MM.1S (cell line): ENCODE data around the gene COL2A1.

Experiments
- DNase-seq: peaks from one replicate; pipeline ENCODE4 v3.0.0-alpha.2; 2015
- H2AFZ ChIP-seq: fragments of 300-600 bp; sonication (generic); 2 replicates; pipeline ENCODE4 v1.6.0; 2016; ENCODE audit warnings: antibody characterized with exemption, low read length
- H3F3A ChIP-seq: fragments of 300-600 bp; sonication (generic); 2 replicates; pipeline ENCODE4 v1.6.1; 2016; ENCODE audit warnings: mild to moderate bottlenecking, antibody characterized with exemption, low read length, moderate library complexity, mixed read lengths; ENCODE audit not compliant: insufficient read depth
- H3K27ac ChIP-seq: fragments of 300-600 bp; sonication (generic); 2 replicates; pipeline ENCODE4 v1.5.1; 2016; ENCODE audit warnings: mild to moderate bottlenecking, low read length
- H3K27me3 ChIP-seq: fragments of 300-600 bp; sonication (generic); replicated peaks from 2 replicates; pipeline ENCODE4 v1.6.0; 2016; ENCODE audit warnings: low read length; ENCODE audit not compliant: insufficient read depth
- H3K36me3 ChIP-seq: fragments of 300-600 bp; sonication (generic); replicated peaks from 2 replicates; pipeline ENCODE4 v1.6.1; 2016; ENCODE audit warnings: mild to moderate bottlenecking, low read length, mixed read lengths; ENCODE audit not compliant: insufficient read depth
- H3K4me1 ChIP-seq: fragments of 300-600 bp; sonication (generic); 2 replicates; pipeline ENCODE4 v1.6.1; 2016; ENCODE audit warnings: low read length, mixed read lengths
- H3K4me2 ChIP-seq: fragments of 300-600 bp; sonication (generic); 2 replicates; pipeline ENCODE4 v1.6.0; 2016; ENCODE audit warnings: low read depth, low read length
- H3K4me3 ChIP-seq: fragments of 300-600 bp; sonication (generic); 2 replicates; pipeline ENCODE4 v1.5.1; 2016; ENCODE audit warnings: low read length, mixed read lengths
- H3K79me2 ChIP-seq: fragments of 300-600 bp; sonication (generic); 2 replicates; pipeline ENCODE4 v1.6.1; 2016; ENCODE audit warnings: mixed run types, low read length, mixed read lengths
- H3K9ac ChIP-seq: fragments of 300-600 bp; sonication (generic); 2 replicates; pipeline ENCODE4 v1.6.1; 2016; ENCODE audit warnings: low read length, mixed read lengths
- H3K9me2 ChIP-seq: fragments of 300-600 bp; sonication (generic); replicated peaks from 2 replicates; pipeline ENCODE4 v1.6.1; 2016; ENCODE audit warnings: mild to moderate bottlenecking, low read length, mixed read lengths; ENCODE audit not compliant: insufficient read depth
- H3K9me3 ChIP-seq: fragments of 300-600 bp; sonication (generic); replicated peaks from 2 replicates; pipeline ENCODE4 v1.6.1; 2016; ENCODE audit warnings: mild to moderate bottlenecking, low read length, mixed read lengths; ENCODE audit not compliant: insufficient read depth
- H4K20me1 ChIP-seq: fragments of 300-600 bp; sonication (generic); 2 replicates; pipeline ENCODE4 v1.6.1; 2016; ENCODE audit warnings: mild to moderate bottlenecking, low read length, moderate library complexity, mixed read lengths; ENCODE audit not compliant: insufficient read depth
- CTCF ChIP-seq: fragments of 300-600 bp; sonication (generic); IDR thresholded peaks from 2 replicates; pipeline ENCODE4 v1.5.1; 2016; ENCODE audit warnings: antibody characterized with exemption, low read length, mixed read lengths
- EZH2 ChIP-seq: fragments of 300-600 bp; sonication (generic); optimal IDR thresholded peaks from 2 replicates; pipeline ENCODE3; 2017; ENCODE audit warnings: low read depth, mild to moderate bottlenecking, antibody characterized with exemption, low read length, mixed read lengths
- EZH2phosphoT487 ChIP-seq: fragments of 300-600 bp; sonication (generic); IDR thresholded peaks from 2 replicates; pipeline ENCODE4 v1.6.1; 2018; ENCODE audit warnings: antibody characterized with exemption, low read length

Gene COL2A1

GRCh38 chr12:48031135-48031960, 27.1 kb upstream of the COL2A1 start:
- Histone ChIP-seq H3K9me3 (no peaks in the 10 kb centered on the region), H4K20me1 (no peaks in the 10 kb centered on the region), H3K79me2 (no peaks in the 10 kb centered on the region), H3K9me2 (no peaks in the 10 kb centered on the region), H3K4me3 (no peak overlapping the region), H2AFZ (no peak overlapping the region), H3K27me3 (no peaks in the 10 kb centered on the region), H3K27ac (no peak overlapping the region), H3K9ac (no peak overlapping the region), H3F3A (no peaks in the 10 kb centered on the region), H3K36me3 (no peaks in the 10 kb centered on the region), H3K4me1 (no peaks in the 10 kb centered on the region), H3K4me2 (no peak overlapping the region)
- TF ChIP-seq EZH2phosphoT487 (no peak), EZH2 (no peak), CTCF (no peak)
- no peak for DNase-seq

GRCh38 chr12:48030173-48030650, 25.9 kb upstream of the COL2A1 start:
- TF ChIP-seq EZH2 (no peak), EZH2phosphoT487 (no peak), CTCF (no peak)
- no peaks in the 10 kb centered on the region for H3F3A ChIP-seq
- H4K20me1 ChIP-seq = no peaks in the 10 kb centered on the region
- DNase-seq = no peak
- H3K36me3 ChIP-seq = no peaks in the 10 kb centered on the region
- H2AFZ ChIP-seq = no peak overlapping the region
- no peak overlapping the region for H3K4me2 ChIP-seq
- no peaks in the 10 kb centered on the region for H3K79me2 ChIP-seq
- H3K9me2 ChIP-seq = no peaks in the 10 kb centered on the region
- no peaks in the 10 kb centered on the region for H3K9me3 ChIP-seq
- no peak overlapping the region for H3K27ac ChIP-seq
- H3K27me3 ChIP-seq = no peaks in the 10 kb centered on the region
- no peak overlapping the region for H3K9ac ChIP-seq
- no peaks in the 10 kb centered on the region for H3K4me1 ChIP-seq
- no peak overlapping the region for H3K4me3 ChIP-seq

GRCh38 chr12:48029491-48030172, 25.4 kb upstream of the COL2A1 start:
- no peak for TF ChIP-seq EZH2phosphoT487
- Histone ChIP-seq H3K27me3 (no peaks in the 10 kb centered on the region), H3K9me3 (no peaks in the 10 kb centered on the region), H4K20me1 (no peaks in the 10 kb centered on the region), H2AFZ (no peak overlapping the region), H3K27ac (no peak overlapping the region), H3K79me2 (no peaks in the 10 kb centered on the region), H3K4me3 (no peak overlapping the region), H3K4me1 (no peaks in the 10 kb centered on the region), H3K36me3 (no peaks in the 10 kb centered on the region), H3K4me2 (no peak overlapping the region), H3F3A (no peaks in the 10 kb centered on the region), H3K9ac (no peak overlapping the region), H3K9me2 (no peaks in the 10 kb centered on the region)
- DNase-seq = no peak
